ENCODE measurements around the gene PODXL. TPM values are rescaled to one million over a fixed set of nuclear protein-coding genes. Genes with fewer than 3 reads are reported as not detected.

The PODXL gene
- 13.8 TPM for total RNA-seq

DNA sequence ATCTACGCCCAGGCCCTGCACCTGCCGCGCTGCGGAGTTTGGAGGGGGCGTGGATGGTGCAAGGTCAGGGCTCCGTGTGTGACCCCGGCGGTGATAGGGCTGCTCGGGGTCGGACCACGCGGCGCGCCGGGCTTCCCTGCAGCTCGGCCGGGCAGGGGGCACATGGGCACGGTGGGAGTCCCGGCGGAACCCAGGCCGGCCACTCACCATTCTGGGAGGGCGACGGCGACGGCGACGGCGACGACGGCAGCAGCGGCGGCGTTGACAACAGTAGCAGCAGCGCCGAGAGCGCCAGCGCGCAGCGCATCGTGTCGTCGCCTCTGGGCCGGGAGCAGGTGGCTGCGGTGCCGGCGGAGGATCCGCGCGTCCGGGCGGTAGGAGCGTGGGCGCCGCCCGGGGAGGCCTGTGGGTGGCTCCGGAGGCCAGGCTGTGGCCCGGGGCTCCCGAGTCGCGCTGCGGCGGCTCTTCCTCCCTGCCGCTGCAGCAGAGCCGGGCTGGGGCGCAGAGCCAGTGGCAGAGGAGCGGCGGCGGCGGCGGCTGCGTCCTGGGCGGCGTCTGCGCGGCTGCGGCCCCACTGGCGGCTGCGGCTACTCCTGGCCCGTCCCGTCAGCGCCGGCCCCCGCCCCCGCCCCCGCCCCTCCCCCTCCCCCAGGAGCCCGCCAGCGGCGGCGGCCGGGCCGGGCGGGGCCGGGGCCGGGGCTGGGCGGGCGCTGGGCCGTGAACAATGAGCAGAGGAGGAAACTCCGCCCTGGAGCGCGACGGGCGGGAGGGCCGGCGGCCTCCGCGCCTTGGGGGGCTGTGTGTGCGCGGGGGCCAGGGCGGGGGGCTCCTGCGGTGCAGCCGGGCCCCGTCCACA, at the start of gene PODXL:
TSS of gene PODXL (minus strand) at position 576 of the 856 bp plus-strand sequence. CDS start at position 307, 269 bp downstream.

Other genes starting within 250 kb of the PODXL start
- gene MKLN1, start 228.8 kb downstream of the PODXL start, total RNA-seq = 61.4 TPM

All from diencephalon (tissue), 1 donor.